Stimulated activated CD4-positive, alpha-beta T cell treated with anti-CD3 and anti-CD28 coated beads, TNF-alpha, amount 100 ng/mL, for 4 hours (primary cell): ENCODE measurements around the gene KRT23.

Source experiments
- DNase-seq, 3 experiments: peaks; one replicate each; pipeline ENCODE4 v3.0.0-alpha.2; 2020; ENCODE audit warnings: low read depth in 3 of 3

KRT23 gene

DNA sequence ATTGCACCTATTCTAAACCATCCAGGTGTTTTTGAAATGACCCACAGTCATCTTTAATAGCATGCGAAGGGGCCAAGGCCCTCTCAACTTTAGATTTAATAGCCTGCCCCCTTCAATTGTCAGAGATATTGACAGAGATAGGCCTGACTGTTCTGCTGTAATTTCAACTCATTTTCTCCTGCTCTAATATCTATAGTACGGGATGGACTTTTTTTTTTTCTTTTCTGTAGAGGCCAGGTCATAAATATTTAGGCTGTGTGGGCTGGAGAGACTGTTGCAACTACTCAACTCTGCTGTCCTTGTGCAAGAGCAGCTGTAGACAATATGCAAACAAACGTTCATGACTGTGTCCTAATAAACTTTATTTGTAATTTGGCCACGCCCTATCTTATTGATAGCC is 27.7 kb downstream of the KRT23 start:
- DNase-seq = no peak

DNA sequence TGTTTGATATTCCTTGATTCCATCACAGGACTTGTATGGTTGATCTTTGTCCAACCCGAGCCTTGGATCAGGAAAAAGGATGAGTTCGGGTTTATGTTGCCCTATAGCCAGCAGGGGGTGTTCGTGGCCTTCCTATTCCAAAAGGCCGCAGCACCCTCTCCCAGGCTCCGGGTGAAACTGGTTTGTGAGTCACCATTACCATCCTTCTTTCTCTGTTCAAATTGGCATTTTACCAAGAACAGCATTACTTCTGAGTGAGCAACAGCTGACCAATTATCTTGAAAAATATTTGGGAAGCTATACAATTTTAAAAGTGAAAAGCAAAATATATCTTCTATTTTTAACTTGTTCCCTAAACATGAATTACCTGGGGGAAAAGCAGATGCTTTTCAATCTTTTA is 28.1 kb downstream of the KRT23 start:
- peak; percentile 18 to 44 (median 25) for DNase-seq

DNA sequence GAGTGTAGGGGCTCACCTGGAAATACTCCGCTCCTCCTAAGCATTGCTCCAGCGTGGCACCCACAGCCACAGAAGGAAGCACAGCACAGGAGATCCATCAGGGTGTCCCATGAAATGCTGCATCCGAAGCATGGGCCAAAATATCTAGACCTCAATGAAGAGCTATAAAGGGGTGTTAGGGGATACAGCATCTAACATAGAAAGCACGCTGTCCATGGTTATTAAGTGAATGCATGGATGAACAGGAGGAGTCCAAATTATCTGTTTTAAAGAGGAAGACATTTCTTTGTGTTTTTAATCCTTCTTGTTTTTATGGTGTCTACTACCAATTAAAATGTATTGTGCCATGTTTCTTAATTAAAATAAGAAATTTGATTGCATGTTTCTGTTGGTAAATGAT is 30.8 kb downstream of the KRT23 start:
- DNase-seq = no peak

DNA sequence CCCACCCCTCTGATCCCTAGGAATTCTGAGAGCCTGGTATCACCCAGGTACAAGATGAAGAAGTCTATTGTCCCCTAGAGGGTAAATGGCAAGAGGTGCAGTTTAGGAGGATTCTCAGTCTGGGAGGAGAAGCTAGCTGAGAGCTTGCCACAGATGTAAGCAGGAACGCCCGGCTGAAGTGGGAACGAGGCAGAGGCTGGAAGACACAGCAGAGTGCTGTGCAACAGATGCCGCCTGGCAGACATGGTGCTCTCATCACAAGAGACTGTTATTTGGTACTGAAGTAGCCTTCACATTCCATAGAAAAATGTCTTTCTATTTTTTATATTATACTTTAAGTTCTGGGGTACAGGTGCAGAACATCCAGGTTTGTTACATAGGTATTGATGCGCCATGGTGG is 32.1 kb downstream of the KRT23 start:
- no peak for DNase-seq

DNA sequence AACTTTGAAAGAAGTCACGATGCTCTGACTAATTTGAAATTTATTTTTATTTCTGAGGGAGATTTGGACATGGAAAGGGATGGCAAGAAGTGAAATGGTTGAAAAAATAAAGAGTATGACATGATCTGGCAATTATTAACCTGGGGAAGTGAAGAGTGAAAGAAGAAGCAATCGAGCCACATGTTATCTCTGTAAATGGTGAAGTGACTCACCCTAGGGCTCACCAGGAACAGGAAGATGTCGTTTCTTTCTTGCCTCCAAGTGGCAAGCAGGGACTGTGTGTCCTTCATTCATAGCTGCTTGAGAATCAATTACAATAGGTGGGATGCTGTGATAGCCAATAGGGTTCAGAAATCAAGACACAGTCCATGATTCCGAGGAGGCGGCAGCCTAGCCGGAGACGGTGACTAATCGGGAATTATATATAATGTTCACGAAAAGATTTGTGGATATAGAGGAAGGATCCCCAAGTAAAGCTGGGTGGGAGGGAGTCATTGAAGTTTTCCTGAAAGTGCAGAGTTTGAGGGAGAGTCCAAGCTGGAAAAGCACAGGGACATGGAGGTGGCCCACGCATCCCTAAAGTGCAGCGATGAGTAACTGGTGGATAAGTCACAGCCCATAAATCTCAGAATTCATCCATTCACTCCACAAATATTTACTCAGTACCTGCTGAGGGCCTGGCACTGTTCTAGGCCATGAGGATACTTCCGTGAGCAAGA is 34.2 kb downstream of the KRT23 start:
- no peak for DNase-seq

DNA sequence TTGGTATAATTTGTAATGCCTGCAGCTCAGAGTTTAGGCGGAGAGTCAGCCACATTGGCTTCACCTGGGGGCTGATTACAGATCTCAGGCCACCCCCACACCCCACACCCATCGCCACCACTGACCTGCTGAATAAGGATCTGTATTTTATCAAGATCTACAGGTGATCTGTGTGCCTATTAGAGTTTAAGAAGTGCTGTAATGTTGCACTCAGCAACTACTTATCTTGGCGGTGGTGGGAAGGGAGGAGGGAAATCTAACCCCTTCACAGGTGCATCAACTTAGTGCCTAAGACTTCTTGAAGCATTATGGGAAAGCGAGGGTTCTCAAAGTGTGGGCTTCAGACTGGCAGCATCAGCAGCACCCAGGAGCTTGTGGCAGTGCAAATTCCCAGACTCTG is 34.9 kb downstream of the KRT23 start:
- no peak for DNase-seq

DNA sequence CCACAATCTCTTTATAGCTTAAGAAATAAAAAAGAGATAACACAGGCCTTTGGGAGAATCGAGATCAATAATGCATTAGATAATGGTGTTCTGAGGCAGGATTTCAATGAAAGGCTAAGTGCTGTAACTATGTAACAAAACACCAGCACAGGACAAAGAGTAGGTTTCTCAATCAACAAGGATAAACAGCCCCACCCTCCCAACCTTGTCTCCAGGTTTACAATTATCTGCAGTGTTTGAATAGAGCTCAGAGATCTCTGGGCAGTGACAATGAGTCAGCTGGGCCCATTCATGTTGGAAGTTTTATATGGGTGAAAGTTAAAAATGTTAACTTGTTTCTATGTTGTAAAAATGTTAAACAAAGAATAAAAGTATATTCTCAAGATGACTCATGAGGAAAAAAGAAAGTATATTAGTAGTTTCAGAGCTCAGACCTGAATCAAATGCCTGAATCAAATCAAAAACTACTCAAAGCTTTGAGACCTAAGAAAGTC is 35.4 kb downstream of the KRT23 start:
- no peak for DNase-seq

DNA sequence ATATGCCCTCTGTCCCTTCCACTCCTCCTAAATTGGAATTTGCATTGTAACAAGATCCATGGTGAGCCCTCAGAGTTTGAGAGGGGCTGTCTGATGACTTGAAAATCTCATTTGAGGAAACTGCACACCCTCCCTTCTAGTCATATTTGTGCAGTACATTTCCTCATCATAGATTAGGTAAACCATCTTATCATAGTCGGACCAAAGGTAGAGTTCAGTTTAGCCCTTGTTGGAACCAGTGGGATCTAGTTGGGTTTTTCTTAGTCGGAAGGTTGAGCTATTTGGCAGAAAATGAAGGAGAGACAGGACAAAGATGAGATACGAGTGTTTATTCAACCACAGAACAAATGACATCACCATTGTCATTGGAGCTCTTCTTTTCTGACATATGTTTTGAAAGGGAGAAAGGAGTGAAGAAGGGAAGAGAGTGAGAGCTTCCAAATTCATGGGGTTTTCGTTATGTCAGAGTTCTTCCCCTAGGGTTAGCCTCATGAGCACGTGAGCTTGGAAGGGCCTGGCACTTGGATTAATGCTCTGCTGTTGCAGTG is 36.6 kb downstream of the KRT23 start:
- no peak for DNase-seq

DNA sequence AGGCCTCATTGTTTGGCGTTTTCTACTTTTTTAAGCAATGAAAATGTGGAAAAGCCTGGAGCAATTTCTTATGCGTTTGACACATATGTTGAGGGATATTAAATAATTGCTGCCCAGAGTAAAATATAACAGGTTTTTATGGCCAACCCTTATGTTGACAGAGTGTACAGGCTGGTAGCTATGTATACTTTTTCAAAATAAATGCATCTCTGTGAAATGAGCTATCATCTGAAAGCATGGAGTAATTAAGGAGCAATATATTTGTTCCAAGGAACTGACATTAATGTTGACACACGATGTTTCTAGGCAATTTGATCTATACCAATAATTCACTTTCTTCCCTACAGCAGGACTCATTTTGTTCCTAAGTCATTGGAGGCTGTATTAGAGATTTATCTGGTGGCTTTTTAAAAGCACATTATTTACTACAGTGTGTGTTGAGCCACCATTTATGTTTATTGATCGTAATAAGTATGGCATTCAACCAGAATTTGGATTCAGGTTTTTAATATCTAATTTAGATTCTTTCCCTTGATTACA is 40.5 kb downstream of the KRT23 start:
- DNase-seq = no peak

DNA sequence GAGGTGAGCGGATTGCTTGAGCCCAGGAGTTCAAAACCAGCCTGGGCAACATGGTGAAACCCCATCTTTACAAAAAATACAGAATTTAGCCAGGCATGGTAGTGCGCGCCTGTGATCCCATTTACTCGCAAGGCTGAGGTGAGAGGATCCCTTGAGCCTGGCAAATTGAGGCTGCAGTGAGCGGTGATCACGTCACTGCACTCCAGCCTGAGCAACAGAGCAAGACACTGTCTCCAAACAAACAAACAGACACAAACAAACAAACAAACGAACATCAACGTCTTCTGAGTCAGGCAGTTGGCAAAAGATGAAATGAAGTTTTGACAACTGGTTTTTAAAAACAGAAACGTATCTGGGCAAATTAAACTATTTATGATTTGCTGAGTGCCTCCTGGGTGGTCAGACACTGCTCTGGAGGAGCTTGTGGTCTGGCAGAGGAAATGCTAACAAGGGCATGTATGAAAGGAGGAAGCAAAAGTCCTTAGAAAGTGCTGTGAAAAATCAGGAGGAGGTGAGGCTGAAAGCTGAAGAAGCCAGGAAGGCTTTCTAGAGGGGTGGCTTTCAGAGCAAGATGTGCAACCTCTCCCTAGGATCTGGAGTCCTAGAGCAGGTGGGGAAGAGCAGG is 42.2 kb downstream of the KRT23 start:
- DNase-seq = no peak

DNA sequence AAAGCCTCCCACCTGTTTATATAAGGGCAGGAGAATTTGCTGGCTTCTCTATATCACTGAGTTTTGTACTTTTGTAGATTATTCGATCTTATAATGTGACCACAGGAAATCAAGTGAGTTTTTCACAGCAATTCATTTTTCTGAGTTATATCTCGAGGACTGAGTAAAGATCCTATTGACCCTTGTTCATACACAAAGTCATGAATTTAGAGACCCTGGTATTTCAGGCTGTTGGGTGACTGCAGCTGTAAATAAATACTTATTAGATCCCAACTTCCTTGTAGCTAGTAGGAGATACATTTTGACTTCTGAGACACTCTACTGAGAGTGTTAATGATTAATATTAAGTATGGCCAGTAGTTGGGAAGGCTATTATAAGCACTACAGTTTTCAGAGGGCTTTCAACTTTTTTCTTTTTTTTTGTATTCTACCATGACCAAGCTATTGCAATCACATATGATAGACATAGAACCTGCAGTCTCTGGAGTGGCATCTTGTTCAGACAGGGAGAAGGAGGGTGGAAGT is 49.2 kb downstream of the KRT23 start:
- no peak for DNase-seq

DNA sequence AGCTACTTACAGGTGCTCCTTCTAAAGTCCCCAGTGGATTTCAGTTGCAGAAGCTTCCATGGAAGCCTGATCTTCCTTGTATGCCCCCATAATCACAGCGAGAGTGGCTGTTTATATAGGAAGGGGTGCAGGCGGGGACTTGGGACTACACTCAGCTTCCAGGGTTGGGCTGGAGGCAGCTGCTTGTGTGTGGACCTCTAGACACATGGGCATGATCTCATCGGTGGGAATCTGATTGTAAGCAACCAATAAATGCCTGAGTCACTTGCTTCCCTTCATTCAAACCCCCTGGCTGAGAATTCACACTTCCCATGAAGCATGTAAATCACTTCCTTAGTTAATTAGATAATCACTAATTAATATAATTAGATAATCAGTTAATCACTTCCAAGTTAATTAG is 51.4 kb downstream of the KRT23 start:
- DNase-seq = no peak

DNA sequence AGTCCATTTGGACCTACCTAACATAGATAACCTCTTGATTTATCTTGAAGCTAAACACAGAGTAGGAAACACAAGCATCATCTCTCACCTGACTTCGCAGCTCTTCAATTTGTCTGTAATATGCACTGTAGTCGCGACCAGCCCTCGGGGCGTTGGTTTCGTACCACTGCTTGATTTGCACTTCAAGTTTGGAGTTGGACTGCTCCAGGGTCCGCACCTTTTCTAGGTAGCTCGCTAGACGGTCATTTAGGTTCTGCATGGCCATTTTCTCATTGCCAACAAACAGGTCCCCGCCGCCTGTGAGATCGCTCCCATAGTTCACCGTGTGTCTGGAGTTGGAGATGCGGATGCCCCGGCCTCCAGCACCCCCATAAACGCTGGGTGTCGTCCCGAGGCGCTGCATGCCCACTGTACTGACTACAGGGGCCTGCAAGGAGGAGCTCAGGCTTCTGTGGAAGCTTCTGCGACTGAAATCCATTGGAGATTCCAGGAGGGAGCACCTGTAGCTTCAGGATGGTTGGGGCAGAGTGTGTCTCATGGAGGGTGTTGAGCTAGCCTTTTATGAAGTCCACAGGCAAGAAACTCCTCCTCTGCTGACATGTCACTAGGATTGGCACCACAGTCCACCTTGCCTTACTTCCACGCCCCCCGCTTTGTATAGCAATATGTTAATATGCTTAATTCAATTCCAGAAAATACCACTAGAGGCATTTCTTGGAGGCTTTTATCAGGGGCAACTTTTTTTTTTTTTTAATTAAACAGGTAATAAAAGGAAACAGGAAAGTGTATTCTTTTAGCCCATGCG is 52.5 kb downstream of the KRT23 start, which contains the start of gene KRT20:
Gene KRT20, minus strand, starts transcription at position 535 of the 805 bp plus-strand sequence. Its CDS starts 57 bp downstream, at position 478.
- no peak for DNase-seq

DNA sequence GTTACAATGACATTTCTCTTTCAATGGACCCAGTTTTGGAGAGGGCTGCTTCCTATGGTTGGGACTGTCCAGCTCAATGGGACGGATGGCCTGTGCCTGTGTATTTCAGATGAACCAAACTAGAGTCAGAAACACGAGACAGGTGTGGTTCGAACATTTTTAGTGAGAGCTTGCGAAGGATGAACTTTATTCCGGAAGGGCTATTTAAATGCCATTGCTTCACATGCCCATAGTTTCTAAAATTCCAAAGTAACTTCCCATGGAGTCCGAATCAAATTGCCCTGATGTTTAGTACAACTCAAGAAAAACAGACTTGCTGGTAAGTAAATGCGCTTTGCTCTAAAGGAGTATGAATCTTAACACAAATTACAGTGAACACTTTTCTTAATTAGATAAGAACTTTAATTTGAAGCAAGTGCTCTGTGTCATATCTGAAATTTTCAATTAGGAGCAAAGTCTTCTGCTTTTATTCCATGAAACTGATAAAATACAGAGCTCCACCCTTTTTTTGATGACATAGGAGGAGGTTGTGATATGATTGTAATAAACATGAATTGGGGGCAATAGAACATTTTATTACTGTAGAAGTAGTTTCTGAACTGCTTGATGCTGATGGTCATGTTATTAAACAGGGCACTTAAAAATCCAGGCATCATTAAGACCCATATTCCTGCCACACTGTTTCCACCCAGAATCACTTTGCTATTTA is 53.7 kb downstream of the KRT23 start:
- no peak for DNase-seq

DNA sequence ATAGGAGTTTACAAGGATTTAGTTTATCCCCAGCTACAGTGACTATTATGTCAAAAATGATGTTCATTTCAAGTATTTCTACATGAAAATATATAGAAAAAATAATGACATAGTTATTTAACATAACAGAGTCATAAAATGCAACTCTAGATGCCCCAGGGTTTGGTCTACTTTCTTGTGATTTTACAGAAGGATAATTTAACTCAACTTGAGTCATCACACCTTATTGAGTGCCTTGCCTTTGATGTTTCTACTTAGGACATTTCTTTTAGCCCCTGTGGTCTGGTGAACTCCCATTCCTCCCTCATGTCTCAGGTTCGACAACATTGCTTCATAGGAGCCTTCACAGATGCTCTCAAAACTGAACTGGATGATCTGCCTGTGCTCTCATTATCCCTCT is 54.4 kb downstream of the KRT23 start:
- no peak for DNase-seq

DNA sequence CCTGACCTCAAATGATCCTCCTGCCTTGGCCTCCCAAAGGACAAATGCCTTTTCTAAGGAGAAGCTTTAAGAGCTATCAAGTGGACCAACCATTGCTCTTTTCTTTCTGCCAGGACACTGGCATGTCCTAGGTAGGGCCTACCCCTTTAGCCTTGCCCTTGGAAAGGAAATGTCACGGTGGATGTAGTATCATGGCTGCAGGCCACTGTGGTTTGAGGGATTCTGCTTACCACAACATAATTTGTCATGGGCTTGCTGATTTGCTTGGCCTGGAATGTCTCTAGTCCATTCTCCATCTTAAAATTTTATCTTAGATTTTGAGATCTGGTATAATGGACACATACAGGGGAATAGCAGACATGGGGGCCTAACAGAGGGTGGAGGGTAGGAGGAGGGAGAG is 58.4 kb downstream of the KRT23 start:
- no peak for DNase-seq

DNA sequence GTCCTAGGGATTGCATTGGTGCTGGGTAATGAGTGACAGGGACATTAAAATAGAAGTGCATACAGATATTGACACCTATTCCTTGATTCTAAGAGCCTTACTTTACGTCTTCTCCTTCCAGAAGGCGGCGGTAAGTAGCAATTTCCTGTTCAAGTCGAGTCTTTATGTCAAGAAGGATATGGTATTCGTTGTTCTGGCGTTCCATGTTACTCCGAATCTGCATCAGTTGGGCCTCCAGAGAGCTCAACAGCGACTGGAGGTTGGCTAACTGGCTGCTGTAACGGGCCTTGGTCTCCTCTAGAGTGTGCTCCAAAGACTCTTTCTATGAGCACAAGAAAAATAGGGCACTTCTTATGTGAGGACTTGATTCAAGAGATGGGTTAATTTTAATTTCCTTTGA is 59.4 kb downstream of the KRT23 start:
- no peak for DNase-seq

DNA sequence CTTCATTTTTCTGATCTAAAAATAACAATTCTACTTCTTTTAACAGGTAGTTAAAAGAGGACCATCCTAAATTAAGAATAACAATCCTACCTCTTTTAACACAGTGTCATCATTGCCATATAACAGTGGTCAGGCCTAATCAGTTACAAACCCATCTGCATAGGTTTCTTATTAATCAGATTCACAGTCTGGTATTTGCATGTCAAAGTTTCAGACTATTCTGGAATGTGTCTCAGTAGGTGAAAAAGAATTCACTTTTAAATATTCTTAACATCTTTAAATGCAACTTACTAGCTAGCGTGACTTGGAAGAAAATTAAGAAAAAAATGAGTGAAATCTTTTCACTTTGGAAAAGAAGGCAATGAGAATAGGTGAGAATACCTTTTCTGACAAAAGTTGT is 63.6 kb downstream of the KRT23 start:
- no peak for DNase-seq

DNA sequence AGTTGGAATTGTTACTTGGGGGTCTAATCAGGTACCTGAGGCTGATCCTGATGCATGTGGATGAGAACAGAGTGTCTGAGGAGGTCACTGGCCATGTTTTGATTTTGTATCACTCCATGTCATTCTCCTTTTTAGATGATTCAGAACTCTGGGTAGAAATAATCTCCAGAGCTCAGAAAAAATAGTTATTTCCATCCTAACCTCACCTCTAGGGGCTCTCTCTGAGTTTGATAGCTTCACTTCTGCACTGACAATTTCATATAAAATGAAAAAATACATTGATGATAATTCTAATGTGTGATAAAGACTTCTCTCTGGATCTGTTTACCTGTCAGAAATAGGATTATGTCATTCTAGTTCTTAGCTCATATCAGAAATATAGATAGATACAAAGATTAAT is 64.2 kb downstream of the KRT23 start:
- DNase-seq = no peak
